ENCODE results near the gene PHF21B. TPM values are rescaled to one million over a fixed set of nuclear protein-coding genes. Genes with fewer than 3 reads are reported as not detected.

The PHF21B gene
- total and polyA plus RNA-seq, 2 of the 8 experiments (the other 6 are each of a cell fraction or from before 2014, with no cell fraction given), result 19.3 to 68.1 TPM

DNA sequence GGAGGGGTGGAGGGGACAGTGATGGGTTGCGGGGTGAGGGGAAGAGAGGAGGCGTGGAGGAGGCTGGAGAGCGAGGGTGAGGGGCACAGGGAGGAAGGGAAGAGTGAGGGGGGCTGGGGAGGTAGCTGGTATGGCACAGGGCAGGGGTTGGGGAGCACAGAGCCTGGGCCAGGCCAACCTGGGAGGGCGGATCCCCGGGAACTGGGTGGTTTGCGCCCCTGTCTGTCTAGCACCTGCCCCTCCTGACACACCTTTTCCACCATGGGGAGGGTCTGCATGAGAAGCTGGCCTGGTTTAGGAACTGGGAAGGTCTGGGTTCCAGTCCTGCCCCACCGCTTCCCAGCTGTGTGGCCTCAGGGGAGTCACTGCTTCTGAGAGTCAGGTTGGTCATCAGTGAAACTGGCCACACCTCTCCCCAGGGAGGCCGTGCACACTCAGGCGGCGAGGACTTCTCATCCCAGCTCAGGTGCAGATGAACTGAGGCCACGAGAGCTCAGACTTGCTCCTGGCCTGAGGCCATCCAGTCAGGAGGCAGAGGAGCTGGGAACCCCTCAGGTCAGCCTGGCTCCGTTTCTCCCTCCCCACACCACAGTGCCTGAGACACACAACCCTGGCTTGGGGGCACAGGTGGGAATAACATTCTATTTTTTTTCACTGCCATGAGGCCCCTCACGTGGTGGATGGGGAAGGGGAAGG, 95.6 kb downstream of the PHF21B start:
- Histone ChIP-seq H2AK5ac (ENCODE audit: low read depth, low read length) (no peak overlapping the region), H4K20me1 (replicated peaks in 1 of 2; ENCODE audit: control insufficient read depth in 1 of 2, insufficient read depth in 2 of 2, low read length in 2 of 2) (peaks cover 3 to 9% of the 10 kb centered on the region in 2 experiments), H2BK120ac (replicated peaks; ENCODE audit: low read depth, low read length) (no peak overlapping the region), H3K23me2 (ENCODE audit: low read depth, low read length) (no peaks in the 10 kb centered on the region), H3K4ac (replicated peaks; ENCODE audit: insufficient read length, low read depth, low read length) (no peak overlapping the region), H3K27me3 (replicated peaks in 1 of 4; ENCODE audit: control insufficient read depth in 3 of 4, extremely low read depth in 1 of 4, insufficient read depth in 3 of 4, low read length in 3 of 4) (no peaks in the 10 kb centered on the region), H3K79me1 (ENCODE audit: low read depth, low read length) (no peaks in the 10 kb centered on the region), H3K23ac (ENCODE audit: insufficient read length) (no peak overlapping the region), H4K5ac (ENCODE audit: insufficient read length, low read depth, low read length) (no peak overlapping the region), H2BK20ac (ENCODE audit: low read length) (no peak overlapping the region), H4K8ac (ENCODE audit: extremely low read depth, insufficient read depth, low read length) (no peak overlapping the region), H3K9me3 (ENCODE audit: insufficient read depth in 2 of 2, low read depth in 1 of 2, low read length in 1 of 2) (peaks cover 17 to 18% of the 10 kb centered on the region in 2 experiments), H2AFZ (ENCODE audit: low read length) (no peak overlapping the region), H3K27ac (ENCODE audit: low read depth, low read length) (no peak overlapping the region), H4K91ac (replicated peaks; ENCODE audit: insufficient read length, low read length) (no peak overlapping the region), H3K9ac (replicated peaks in 1 of 4; ENCODE audit: extremely low read depth in 1 of 4, low read depth in 3 of 4, low read length in 3 of 4) (no peak overlapping the region), H3K18ac (ENCODE audit: extremely low read depth, low read length) (no peak overlapping the region), H3K79me2 (ENCODE audit: control insufficient read depth in 1 of 2, insufficient read depth in 2 of 2, low read length in 2 of 2) (no peaks in the 10 kb centered on the region), H2BK5ac (ENCODE audit: low read depth, low read length) (no peak overlapping the region), H3K4me2 (ENCODE audit: insufficient read depth in 1 of 2, low read depth in 2 of 2, low read length in 2 of 2) (no peak overlapping the region), H2BK12ac (ENCODE audit: low read depth, low read length) (no peak overlapping the region), H3K56ac (replicated peaks; ENCODE audit: insufficient read length, low read depth, low read length) (no peak overlapping the region), H3K36me3 (ENCODE audit: control insufficient read depth in 2 of 4, insufficient read depth in 4 of 4, low read length in 3 of 4) (peaks cover 7 to 57% (median 35%) of the 10 kb centered on the region in 4 experiments; a peak in 7 of 8 replicates), H3K4me3 (ENCODE audit: extremely low read depth in 1 of 4, insufficient read depth in 2 of 4, low read depth in 3 of 4, low read length in 4 of 4) (no peak overlapping the region), H3K14ac (ENCODE audit: insufficient read length) (no peak overlapping the region), H2BK15ac (ENCODE audit: low read length) (no peak overlapping the region), H3K4me1 (replicated peaks in 1 of 4; ENCODE audit: control insufficient read depth in 3 of 4, insufficient read depth in 4 of 4, low read length in 3 of 4) (no peaks in the 10 kb centered on the region)
- no peak for DNase-seq (ENCODE audit: low read depth in 1 of 2, low spot score in 2 of 2)
- WGBS, 2 experiments (ENCODE audit: extremely low coverage in 1 of 2, insufficient coverage in 1 of 2, insufficient read length in 1 of 2, insufficient replicate concordance in 2 of 2, low coverage in 1 of 2, low lambda C conversion rate in 2 of 2, missing lambda C conversion rate in 1 of 2), result 93% methylated on average over 7 of the region's 13 CpGs; no CpG with 5 or more reads in 1 of the 2 experiments
- POLR2A ChIA-PET (ENCODE audit: partially characterized antibody), result interaction anchor here (0.6 kb wide), 1 partner anchor 207 kb away, joined by 3 read pairs; no protein-coding TSS in a partner anchor
- TF ChIP-seq BCL11A (IDR thresholded peaks at IDR 0.05; ENCODE audit: low read depth in 2 of 2, low read length in 2 of 2), result no peak
- TF ChIP-seq EGR1 (IDR thresholded peaks at IDR 0.05; ENCODE audit: borderline replicate concordance, low read depth, low read length), result no peak
- no peak for TF ChIP-seq SRF (IDR thresholded peaks at IDR 0.05; ENCODE audit: low read depth, low read length)
- no peak for TF ChIP-seq JUN (IDR thresholded peaks at IDR 0.05; ENCODE audit: low read depth, low read length)
- TF ChIP-seq SIX5 (IDR thresholded peaks at IDR 0.05; ENCODE audit: low read depth, low read length), result no peak
- TF ChIP-seq, protein P1, sequence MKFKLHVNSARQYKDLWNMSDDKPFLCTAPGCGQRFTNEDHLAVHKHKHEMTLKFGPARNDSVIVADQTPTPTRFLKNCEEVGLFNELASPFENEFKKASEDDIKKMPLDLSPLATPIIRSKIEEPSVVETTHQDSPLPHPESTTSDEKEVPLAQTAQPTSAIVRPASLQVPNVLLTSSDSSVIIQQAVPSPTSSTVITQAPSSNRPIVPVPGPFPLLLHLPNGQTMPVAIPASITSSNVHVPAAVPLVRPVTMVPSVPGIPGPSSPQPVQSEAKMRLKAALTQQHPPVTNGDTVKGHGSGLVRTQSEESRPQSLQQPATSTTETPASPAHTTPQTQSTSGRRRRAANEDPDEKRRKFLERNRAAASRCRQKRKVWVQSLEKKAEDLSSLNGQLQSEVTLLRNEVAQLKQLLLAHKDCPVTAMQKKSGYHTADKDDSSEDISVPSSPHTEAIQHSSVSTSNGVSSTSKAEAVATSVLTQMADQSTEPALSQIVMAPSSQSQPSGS (IDR thresholded peaks at IDR 0.05; ENCODE audit: low read length), result no peak
- TF ChIP-seq TAF7 (optimal IDR thresholded peaks at IDR 0.05; ENCODE audit: borderline replicate concordance, low read depth, low read length), result no peak
- no peak for TF ChIP-seq POU5F1 (IDR thresholded peaks at IDR 0.05; ENCODE audit: low read depth, low read length)
- TF ChIP-seq TEAD4 (IDR thresholded peaks at IDR 0.05; ENCODE audit: low read depth, low read length), result no peak
- TF ChIP-seq TBP (IDR thresholded peaks at IDR 0.05; ENCODE audit: low read depth, low read length), result no peak
- no peak for TF ChIP-seq EZH2 (IDR thresholded peaks at IDR 0.05; ENCODE audit: low read depth, low read length, severe bottlenecking)
- no peak for TF ChIP-seq CBX5 (IDR thresholded peaks at IDR 0.05; ENCODE audit: low read depth, low read length)
- CTCF ChIA-PET (ENCODE audit: partially characterized antibody), result interaction anchor here (1.1 kb wide), 2 partner anchors 27 to 71 kb away, joined by 3 to 5 read pairs; no protein-coding TSS in a partner anchor
- FAIRE-seq, result no peak

Data from H1 (cell line).